Measurements from ENCODE around the gene PAPOLA. TPM values are rescaled to one million over a fixed set of nuclear protein-coding genes. Genes with fewer than 3 reads are reported as not detected.
A peak's percentile ranks its signal among the peaks of the same experiment; 100 is the strongest.
"Not testable (repeated sequence)": the region's sequence is repeated elsewhere in the genome, so short reads cannot be mapped to it uniquely, and the experiment has no call there.

The PAPOLA gene
- total RNA-seq, 1 experiment from 2014 or later = 223 TPM

DNA sequence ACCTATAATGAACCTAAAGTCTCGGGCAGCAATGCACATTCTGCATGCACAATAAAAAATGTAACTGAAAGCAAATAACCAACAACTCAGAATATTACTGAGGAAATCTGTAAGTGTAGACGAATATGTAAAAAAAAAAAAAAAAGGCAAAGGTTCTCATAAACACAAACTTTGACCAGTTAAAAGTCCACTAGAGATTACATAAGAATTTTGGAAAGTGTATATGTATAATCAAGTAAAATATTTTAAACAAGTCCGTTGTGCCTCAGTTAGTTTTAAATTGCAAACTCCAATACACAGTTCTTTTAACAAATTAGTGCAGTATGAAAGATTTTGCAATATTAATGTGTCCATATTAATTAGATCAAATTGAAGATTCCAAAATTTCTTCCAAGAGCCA, 35.3 kb upstream of the PAPOLA start:
- no peaks in the 10 kb centered on the region for H4K20me1 ChIP-seq (ENCODE audit: insufficient read depth)
- H3K27ac ChIP-seq (ENCODE audit: low read depth, low read length) = no peak overlapping the region
- no peak overlapping the region for H3K4me2 ChIP-seq (ENCODE audit: low read length)
- no peaks in the 10 kb centered on the region for H3K27me3 ChIP-seq (ENCODE audit: insufficient read depth, low read length)
- H3K4me1 ChIP-seq (ENCODE audit: control insufficient read depth in 1 of 2, insufficient read depth in 2 of 2, low read length in 2 of 2) = no peaks in the 10 kb centered on the region
- ChIA-PET POLR2A (no interaction called here), CTCF (no interaction called here), RAD21 (ENCODE audit: low non-redundant PET in 1 of 2, low total read pairs in 2 of 2, uncharacterized antibody in 2 of 2, unreplicated experiment in 2 of 2) (no interaction called here)
- BruUV-seq (replicated peaks) = no TSS peak
- TF ChIP-seq ZFX (IDR thresholded peaks at IDR 0.05) = no peak
- TF ChIP-seq ZNF274 (IDR thresholded peaks at IDR 0.05; ENCODE audit: low read depth, low read length) = no peak
- no peak for TF ChIP-seq SIN3A (IDR thresholded peaks at IDR 0.05; ENCODE audit: low read depth)
- intact Hi-C loops (cut with micrococcal nuclease) = loop anchor here (5.0 kb wide), 1 partner anchor 1010 kb away; no protein-coding TSS in a partner anchor
- no peak overlapping the region for H2AFZ ChIP-seq (ENCODE audit: low read depth, low read length, poor library complexity, severe bottlenecking)
- ATAC-seq = no peak
- H3K36me3 ChIP-seq (ENCODE audit: control insufficient read depth in 1 of 2, insufficient read depth in 2 of 2, low read length in 2 of 2) = no peaks in the 10 kb centered on the region
- DNase-seq (ENCODE audit: low read depth, low spot score) = no peak
- H3K9ac ChIP-seq (ENCODE audit: low read length) = no peak overlapping the region
- H3K9me2 ChIP-seq (ENCODE audit: insufficient read depth) = no peaks in the 10 kb centered on the region
- H3K9me3 ChIP-seq (ENCODE audit: control insufficient read depth in 1 of 2, insufficient read depth in 1 of 2, low read depth in 1 of 2, low read length in 2 of 2) = no peaks in the 10 kb centered on the region
- no peaks in the 10 kb centered on the region for H3K79me2 ChIP-seq (ENCODE audit: insufficient read depth, low read length)
- no peak overlapping the region for H3K4me3 ChIP-seq (replicated peaks in 1 of 2; ENCODE audit: low read depth in 1 of 2, low read length in 2 of 2)

DNA sequence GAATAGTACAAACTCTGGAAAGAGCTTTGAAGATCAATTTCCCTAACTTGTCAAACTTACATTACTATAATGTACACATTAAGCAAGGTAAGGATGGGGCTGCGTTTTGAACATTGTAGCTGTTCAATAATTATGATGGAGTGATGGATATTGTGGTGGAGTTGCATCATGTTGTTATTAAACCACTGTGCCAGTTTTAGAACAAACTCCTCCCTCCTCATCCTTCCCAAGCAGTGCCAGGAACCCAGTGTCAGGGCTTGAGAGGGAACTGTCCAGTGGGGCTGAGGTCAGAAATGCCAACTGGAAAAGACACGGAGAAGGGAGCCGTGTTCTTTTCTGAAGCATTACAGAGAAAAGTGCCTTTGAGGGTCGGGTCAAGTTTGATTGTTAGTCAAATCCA, 31.9 kb upstream of the PAPOLA start:
- POLR2A ChIA-PET = no interaction called here
- intact Hi-C loops (cut with micrococcal nuclease) = loop anchor here (2.0 kb wide), 1 partner anchor 32 kb away; the partner anchor contains the start of gene PAPOLA
- H3K27ac ChIP-seq (ENCODE audit: low read depth, low read length) = no peak overlapping the region

GRCh38 chr14:96470967-96471366, 31.2 kb upstream of the PAPOLA start:
- H3K9me2 ChIP-seq (ENCODE audit: insufficient read depth); H3K4me1 ChIP-seq (ENCODE audit: control insufficient read depth in 1 of 2, insufficient read depth in 2 of 2, low read length in 2 of 2); H3K79me2 ChIP-seq (ENCODE audit: insufficient read depth, low read length); H3K4me3 ChIP-seq (replicated peaks in 1 of 2; ENCODE audit: low read depth in 1 of 2, low read length in 2 of 2); H4K20me1 ChIP-seq (ENCODE audit: insufficient read depth); CTCF ChIA-PET; POLR2A ChIA-PET; H3K27ac ChIP-seq (ENCODE audit: low read depth, low read length); H2AFZ ChIP-seq (ENCODE audit: low read depth, low read length, poor library complexity, severe bottlenecking); BruUV-seq (replicated peaks); H3K9ac ChIP-seq (ENCODE audit: low read length); DNase-seq (ENCODE audit: low read depth, low spot score); H3K36me3 ChIP-seq (ENCODE audit: control insufficient read depth in 1 of 2, insufficient read depth in 2 of 2, low read length in 2 of 2); H3K4me2 ChIP-seq (ENCODE audit: low read length); RAD21 ChIA-PET (ENCODE audit: low non-redundant PET in 1 of 2, low total read pairs in 2 of 2, uncharacterized antibody in 2 of 2, unreplicated experiment in 2 of 2); H3K9me3 ChIP-seq (ENCODE audit: control insufficient read depth in 1 of 2, insufficient read depth in 1 of 2, low read depth in 1 of 2, low read length in 2 of 2); ATAC-seq; H3K27me3 ChIP-seq (ENCODE audit: insufficient read depth, low read length): not testable (repeated sequence)
- intact Hi-C loops (cut with micrococcal nuclease) = loop anchor here (2.0 kb wide), 1 partner anchor 32 kb away; the partner anchor contains the start of gene PAPOLA

More for the DNA sequence above, 31.9 kb upstream of the PAPOLA start:
- ATAC-seq (no peak), DNase-seq (ENCODE audit: low read depth, low spot score) (peak; percentile 8)
- H3K9ac ChIP-seq (ENCODE audit: low read length) = no peak overlapping the region
- no TSS peak for BruUV-seq (replicated peaks)
- no peaks in the 10 kb centered on the region for H3K9me3 ChIP-seq (ENCODE audit: control insufficient read depth in 1 of 2, insufficient read depth in 1 of 2, low read depth in 1 of 2, low read length in 2 of 2)
- H3K27me3 ChIP-seq (ENCODE audit: insufficient read depth, low read length) = no peaks in the 10 kb centered on the region
- TF ChIP-seq, protein P1, sequence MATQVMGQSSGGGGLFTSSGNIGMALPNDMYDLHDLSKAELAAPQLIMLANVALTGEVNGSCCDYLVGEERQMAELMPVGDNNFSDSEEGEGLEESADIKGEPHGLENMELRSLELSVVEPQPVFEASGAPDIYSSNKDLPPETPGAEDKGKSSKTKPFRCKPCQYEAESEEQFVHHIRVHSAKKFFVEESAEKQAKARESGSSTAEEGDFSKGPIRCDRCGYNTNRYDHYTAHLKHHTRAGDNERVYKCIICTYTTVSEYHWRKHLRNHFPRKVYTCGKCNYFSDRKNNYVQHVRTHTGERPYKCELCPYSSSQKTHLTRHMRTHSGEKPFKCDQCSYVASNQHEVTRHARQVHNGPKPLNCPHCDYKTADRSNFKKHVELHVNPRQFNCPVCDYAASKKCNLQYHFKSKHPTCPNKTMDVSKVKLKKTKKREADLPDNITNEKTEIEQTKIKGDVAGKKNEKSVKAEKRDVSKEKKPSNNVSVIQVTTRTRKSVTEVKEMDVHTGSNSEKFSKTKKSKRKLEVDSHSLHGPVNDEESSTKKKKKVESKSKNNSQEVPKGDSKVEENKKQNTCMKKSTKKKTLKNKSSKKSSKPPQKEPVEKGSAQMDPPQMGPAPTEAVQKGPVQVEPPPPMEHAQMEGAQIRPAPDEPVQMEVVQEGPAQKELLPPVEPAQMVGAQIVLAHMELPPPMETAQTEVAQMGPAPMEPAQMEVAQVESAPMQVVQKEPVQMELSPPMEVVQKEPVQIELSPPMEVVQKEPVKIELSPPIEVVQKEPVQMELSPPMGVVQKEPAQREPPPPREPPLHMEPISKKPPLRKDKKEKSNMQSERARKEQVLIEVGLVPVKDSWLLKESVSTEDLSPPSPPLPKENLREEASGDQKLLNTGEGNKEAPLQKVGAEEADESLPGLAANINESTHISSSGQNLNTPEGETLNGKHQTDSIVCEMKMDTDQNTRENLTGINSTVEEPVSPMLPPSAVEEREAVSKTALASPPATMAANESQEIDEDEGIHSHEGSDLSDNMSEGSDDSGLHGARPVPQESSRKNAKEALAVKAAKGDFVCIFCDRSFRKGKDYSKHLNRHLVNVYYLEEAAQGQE (IDR thresholded peaks at IDR 0.05; ENCODE audit: low read depth) = peak; percentile 21
- TF ChIP-seq EZH2phosphoT487 (IDR thresholded peaks at IDR 0.05; ENCODE audit: borderline replicate concordance) (no peak), ZNF274 (IDR thresholded peaks at IDR 0.05; ENCODE audit: low read depth, low read length) (no peak), YY1 (IDR thresholded peaks at IDR 0.05; ENCODE audit: extremely low read depth, insufficient replicate concordance, low read depth, low read length) (no peak), FOSL1 (IDR thresholded peaks at IDR 0.05; ENCODE audit: low read depth) (no peak), CEBPB (IDR thresholded peaks at IDR 0.05; ENCODE audit: low read depth) (peak; percentile 60; the same call in 1 of the 2 replicates)
- TF ChIP-seq, protein P2, sequence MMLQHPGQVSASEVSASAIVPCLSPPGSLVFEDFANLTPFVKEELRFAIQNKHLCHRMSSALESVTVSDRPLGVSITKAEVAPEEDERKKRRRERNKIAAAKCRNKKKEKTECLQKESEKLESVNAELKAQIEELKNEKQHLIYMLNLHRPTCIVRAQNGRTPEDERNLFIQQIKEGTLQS (IDR thresholded peaks at IDR 0.05) = no peak
- H3K4me3 ChIP-seq (replicated peaks in 1 of 2; ENCODE audit: low read depth in 1 of 2, low read length in 2 of 2) = no peak overlapping the region
- no peak overlapping the region for H2AFZ ChIP-seq (ENCODE audit: low read depth, low read length, poor library complexity, severe bottlenecking)
- ChIA-PET RAD21 (ENCODE audit: low non-redundant PET in 1 of 2, low total read pairs in 2 of 2, uncharacterized antibody in 2 of 2, unreplicated experiment in 2 of 2) (no interaction called here), CTCF (no interaction called here)
- H4K20me1 ChIP-seq (ENCODE audit: insufficient read depth) = no peaks in the 10 kb centered on the region
- H3K4me1 ChIP-seq (ENCODE audit: control insufficient read depth in 1 of 2, insufficient read depth in 2 of 2, low read length in 2 of 2) = no peaks in the 10 kb centered on the region
- H3K79me2 ChIP-seq (ENCODE audit: insufficient read depth, low read length) = no peaks in the 10 kb centered on the region
- H3K9me2 ChIP-seq (ENCODE audit: insufficient read depth) = no peaks in the 10 kb centered on the region
- H3K36me3 ChIP-seq (ENCODE audit: control insufficient read depth in 1 of 2, insufficient read depth in 2 of 2, low read length in 2 of 2) = no peaks in the 10 kb centered on the region
- H3K4me2 ChIP-seq (ENCODE audit: low read length) = no peak overlapping the region

Data from HCT116 (cell line).